ENCODE results near the gene PFN2. TPM values are rescaled to one million over a fixed set of nuclear protein-coding genes. Genes with fewer than 3 reads are reported as not detected.

PFN2 gene
- total RNA-seq, 1 experiment from 2014 or later = 45.9 TPM

DNA sequence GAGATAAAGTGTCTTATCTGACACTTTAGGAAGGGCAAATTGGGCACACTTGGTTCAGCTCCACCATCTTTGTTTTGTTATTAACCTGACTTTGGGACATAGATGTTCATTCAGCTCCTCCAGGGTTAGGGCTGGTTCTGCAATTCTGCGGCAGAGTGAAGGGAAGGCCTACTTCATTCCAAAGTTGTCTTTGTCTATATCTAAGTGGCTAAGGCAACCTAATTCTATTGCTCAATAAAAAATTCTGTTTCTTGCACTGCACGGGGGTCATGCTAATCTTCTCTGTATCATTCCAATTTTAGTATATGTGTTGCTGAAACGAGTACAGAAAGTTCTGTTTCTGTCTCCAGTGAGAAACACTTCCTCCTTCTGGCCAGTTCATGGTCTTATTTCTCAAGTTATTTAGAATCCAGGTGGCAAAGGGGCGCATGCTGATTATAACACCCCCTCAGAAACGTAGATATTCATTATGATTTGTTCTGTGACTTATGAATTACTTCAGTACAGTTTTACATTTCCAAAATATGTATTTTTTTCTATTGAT is 53.5 kb downstream of the PFN2 start:
- H3K9me3 ChIP-seq = no peaks in the 10 kb centered on the region
- H3K4me3 Mint-ChIP-seq (ENCODE audit: unreplicated experiment) = no peak overlapping the region
- DNase-seq = no peak
- H3K27ac Mint-ChIP-seq (ENCODE audit: unreplicated experiment) = no peak overlapping the region
- no peaks in the 10 kb centered on the region for H3K4me1 ChIP-seq
- no peaks in the 10 kb centered on the region for H3K27me3 ChIP-seq (replicated peaks; ENCODE audit: control insufficient read depth, insufficient read depth, low read length)
- TF ChIP-seq, protein P1, sequence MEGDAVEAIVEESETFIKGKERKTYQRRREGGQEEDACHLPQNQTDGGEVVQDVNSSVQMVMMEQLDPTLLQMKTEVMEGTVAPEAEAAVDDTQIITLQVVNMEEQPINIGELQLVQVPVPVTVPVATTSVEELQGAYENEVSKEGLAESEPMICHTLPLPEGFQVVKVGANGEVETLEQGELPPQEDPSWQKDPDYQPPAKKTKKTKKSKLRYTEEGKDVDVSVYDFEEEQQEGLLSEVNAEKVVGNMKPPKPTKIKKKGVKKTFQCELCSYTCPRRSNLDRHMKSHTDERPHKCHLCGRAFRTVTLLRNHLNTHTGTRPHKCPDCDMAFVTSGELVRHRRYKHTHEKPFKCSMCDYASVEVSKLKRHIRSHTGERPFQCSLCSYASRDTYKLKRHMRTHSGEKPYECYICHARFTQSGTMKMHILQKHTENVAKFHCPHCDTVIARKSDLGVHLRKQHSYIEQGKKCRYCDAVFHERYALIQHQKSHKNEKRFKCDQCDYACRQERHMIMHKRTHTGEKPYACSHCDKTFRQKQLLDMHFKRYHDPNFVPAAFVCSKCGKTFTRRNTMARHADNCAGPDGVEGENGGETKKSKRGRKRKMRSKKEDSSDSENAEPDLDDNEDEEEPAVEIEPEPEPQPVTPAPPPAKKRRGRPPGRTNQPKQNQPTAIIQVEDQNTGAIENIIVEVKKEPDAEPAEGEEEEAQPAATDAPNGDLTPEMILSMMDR (IDR thresholded peaks at IDR 0.05; ENCODE audit: insufficient read depth in 1 of 2, low read depth in 1 of 2, low read length in 1 of 2, severe bottlenecking in 1 of 2, unreplicated experiment in 1 of 2) = no peak
- peaks cover 8% of the 10 kb centered on the region for H3K36me3 Mint-ChIP-seq (ENCODE audit: insufficient read depth, unreplicated experiment)
- CTCF ChIA-PET = no interaction called here
- H3K9me3 Mint-ChIP-seq (ENCODE audit: unreplicated experiment) = no peaks in the 10 kb centered on the region
- no peak overlapping the region for H3K4me3 ChIP-seq (ENCODE audit: low read depth, low read length)
- no TSS peak for BruUV-seq (replicated peaks)
- intact Hi-C loops (cut with micrococcal nuclease; ENCODE audit: unreplicated experiment) = no loop called here
- no peaks in the 10 kb centered on the region for H3K36me3 ChIP-seq (ENCODE audit: control insufficient read depth, insufficient read depth, low read length)
- no peaks in the 10 kb centered on the region for H3K27me3 Mint-ChIP-seq (ENCODE audit: insufficient read depth, unreplicated experiment)
- POLR2A ChIA-PET = no interaction called here
- H3K4me1 Mint-ChIP-seq (ENCODE audit: low read depth, unreplicated experiment) = no peaks in the 10 kb centered on the region

Other genes with a start within 250 kb of the PFN2 start
- 42.6 and 43.3 TPM in 2 replicates for gene COMMD2, start 218.4 kb downstream of the PFN2 start, total RNA-seq (2022)
- not detected in 2 replicates for gene ANKUB1, start 178.3 kb downstream of the PFN2 start, total RNA-seq (2022)
- 35.6 and 44.2 TPM in 2 replicates for gene RNF13, start 157.7 kb downstream of the PFN2 start, total RNA-seq (2022)

Data from Caco-2 (cell line).